Activated CD8-positive, alpha-beta T cell treated with anti-CD3 and anti-CD28 coated beads for 36 hours (primary cell): ENCODE results near the gene GMPR. TPM values are rescaled to one million over a fixed set of nuclear protein-coding genes. Genes with fewer than 3 reads are reported as not detected.

Source experiments
- ATAC-seq: fragments of 200-7000 bp; cut with Tn5 transposase; one replicate; pipeline ENCODE4 v1.10.0; 2021; ENCODE audit warnings: mild to moderate bottlenecking, moderate library complexity
- CTCF ChIA-PET: fragments of 350-600 bp; sonication (Branson Sonifier 250); formaldehyde crosslinking; loops from one replicate; lab custom pipeline; 2021; ENCODE audit warnings: antibody characterized with exemption; lab: Charles Lee
- POLR2A ChIA-PET: fragments of 350-600 bp; sonication (Branson Sonifier 250); formaldehyde crosslinking; loops from one replicate; lab custom pipeline; 2021; ENCODE audit warnings: antibody characterized with exemption; lab: Charles Lee
- DNase-seq: peaks from one replicate; pipeline ENCODE4 v3.0.0-alpha.2; 2020
- H3K27ac Mint-ChIP-seq: one replicate; pipeline ENCODE4 v1.8.0; 2021; ENCODE audit warnings: mild to moderate bottlenecking, mixed read lengths
- H3K27me3 Mint-ChIP-seq: one replicate; pipeline ENCODE4 v1.8.0; 2021; ENCODE audit warnings: mixed read lengths
- H3K36me3 Mint-ChIP-seq: one replicate; pipeline ENCODE4 v1.8.0; 2021; ENCODE audit warnings: low read depth, mixed read lengths
- H3K4me1 Mint-ChIP-seq: one replicate; pipeline ENCODE4 v1.8.0; 2021; ENCODE audit warnings: low read depth, mixed read lengths
- H3K4me3 Mint-ChIP-seq: one replicate; pipeline ENCODE4 v1.8.0; 2021; ENCODE audit warnings: mild to moderate bottlenecking, moderate library complexity, mixed read lengths
- H3K9me3 Mint-ChIP-seq: one replicate; pipeline ENCODE4 v1.8.0; 2021; ENCODE audit warnings: mixed read lengths
- CTCF ChIP-seq: fragments of 200-600 bp; IDR thresholded peaks from one replicate; pipeline ENCODE4 v1.8.0; 2022; ENCODE audit warnings: antibody characterized with exemption, mild to moderate bottlenecking
- intact Hi-C: fragments of 100-400 bp; cut with micrococcal nuclease; formaldehyde crosslinking; loops from one replicate; pipeline ENCODE4 v1.10.0; 2022
- total RNA-seq, 2 experiments: library from RNA; stranded (reverse); gene quantifications; one replicate each; pipeline ENCODE4 v1.2.3, GENCODE V29; 2021

GMPR gene
- total RNA-seq, 2 experiments from 2014 or later: 0.31 to 0.65 TPM

GRCh38 chr6:16337295-16337975 is 99.0 kb downstream of the GMPR start:
- no peak overlapping the region for H3K27ac Mint-ChIP-seq
- ChIA-PET POLR2A (interaction anchor here (0.9 kb wide), 1 partner anchor 53 kb away, joined by 3 read pairs; no protein-coding TSS in a partner anchor), CTCF (interaction anchor here (1.0 to 1.1 kb wide), 3 partner anchors 33 to 426 kb away, joined by 3 to 4 read pairs (median 3); no protein-coding TSS in a partner anchor)
- TF ChIP-seq CTCF: no peak
- intact Hi-C loops: no loop called here
- peaks cover under 1% of the 10 kb centered on the region for H3K4me1 Mint-ChIP-seq
- ATAC-seq: no peak
- DNase-seq: no peak
- H3K9me3 Mint-ChIP-seq: no peaks in the 10 kb centered on the region
- H3K36me3 Mint-ChIP-seq: no peaks in the 10 kb centered on the region
- H3K4me3 Mint-ChIP-seq: no peak overlapping the region
- no peaks in the 10 kb centered on the region for H3K27me3 Mint-ChIP-seq

DNA sequence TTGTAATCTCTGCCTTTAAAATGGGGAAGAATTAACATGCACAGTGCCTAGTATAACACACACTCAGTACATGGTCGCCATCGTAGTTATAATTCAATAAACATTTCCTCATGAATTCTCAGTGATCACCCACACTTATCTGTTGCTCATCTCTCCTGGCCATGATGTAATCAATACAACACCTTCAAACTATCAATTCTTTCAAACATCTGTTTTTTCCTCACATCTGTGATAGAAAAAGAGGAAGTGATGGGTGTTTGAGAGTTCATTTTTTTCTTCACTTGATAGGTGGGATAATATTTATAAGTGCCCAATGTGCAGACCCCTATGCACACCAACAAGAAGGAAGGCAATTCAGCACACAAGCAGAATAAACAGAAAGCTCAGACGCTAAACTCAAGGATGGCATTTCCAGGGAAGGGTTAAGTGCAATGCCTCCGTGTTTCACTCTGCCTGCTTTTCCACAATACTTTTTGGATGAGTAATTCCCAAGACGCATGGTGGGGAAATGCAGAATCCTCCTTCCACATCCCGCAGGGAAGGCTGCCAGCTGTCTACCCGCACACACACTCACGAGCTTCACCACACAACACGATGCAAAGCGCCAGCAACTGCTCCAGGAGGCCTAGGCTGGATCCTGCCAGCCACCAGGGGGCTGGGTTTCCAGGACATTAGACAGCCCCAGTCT is 100.3 kb downstream of the GMPR start:
- no peak for TF ChIP-seq CTCF
- Mint-ChIP-seq H3K36me3 (no peaks in the 10 kb centered on the region), H3K27me3 (no peaks in the 10 kb centered on the region), H3K9me3 (no peaks in the 10 kb centered on the region), H3K27ac (no peak overlapping the region), H3K4me3 (no peak overlapping the region), H3K4me1 (peaks cover 3% of the 10 kb centered on the region)
- ChIA-PET CTCF (interaction anchor here (1.2 to 1.5 kb wide), 2 partner anchors 175 to 626 kb away, joined by 3 to 5 read pairs; no protein-coding TSS in a partner anchor), POLR2A (interaction anchor here (1.3 kb wide), 1 partner anchor 74 kb away, joined by 3 read pairs; no protein-coding TSS in a partner anchor)
- DNase-seq: no peak
- intact Hi-C loops: no loop called here
- no peak for ATAC-seq

DNA sequence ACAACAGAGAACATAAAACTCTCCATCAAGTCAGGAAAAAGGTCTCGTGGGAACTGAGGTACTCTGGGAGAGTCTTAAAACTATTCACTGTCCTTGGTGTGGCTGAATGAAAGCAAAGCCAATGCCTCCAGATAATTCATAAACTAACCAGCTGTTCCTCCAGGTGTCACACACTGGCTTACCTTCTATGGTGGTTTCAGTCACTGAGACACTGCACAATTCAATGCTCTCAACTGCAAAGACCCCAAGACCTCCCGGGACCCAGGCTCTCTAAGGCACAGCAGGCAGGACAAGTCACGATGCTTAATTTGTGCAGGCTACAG is 100.8 kb downstream of the GMPR start:
- H3K4me3 Mint-ChIP-seq: no peak overlapping the region
- POLR2A ChIA-PET: interaction anchor here (1.3 kb wide), 1 partner anchor 74 kb away, joined by 3 read pairs; no protein-coding TSS in a partner anchor
- no peak for TF ChIP-seq CTCF

DNA sequence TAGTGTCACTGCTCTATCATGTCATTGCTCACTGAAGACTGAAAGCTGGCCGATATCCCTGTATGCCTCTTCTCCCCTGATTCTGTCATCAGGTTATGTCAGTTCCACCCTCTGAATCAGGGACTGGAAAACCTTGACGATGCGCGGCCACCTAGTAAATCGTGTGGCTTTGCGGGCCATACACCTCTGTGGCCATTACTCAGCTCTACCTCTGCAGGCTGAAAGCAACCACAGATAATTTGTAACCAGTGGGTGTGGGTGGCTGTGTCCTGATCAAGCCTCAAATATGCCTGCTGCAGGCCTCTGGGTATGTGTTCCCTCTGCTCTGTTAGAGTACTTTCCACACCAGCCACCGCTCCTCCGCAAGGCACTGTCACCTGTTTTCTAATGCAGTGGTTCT is 105.2 kb downstream of the GMPR start:
- no peak for ATAC-seq
- POLR2A ChIA-PET: interaction anchor here (0.6 kb wide), 1 partner anchor 181 kb away, joined by 3 read pairs; no protein-coding TSS in a partner anchor

More for the DNA sequence above, 100.8 kb downstream of the GMPR start:
- H3K9me3 Mint-ChIP-seq: no peaks in the 10 kb centered on the region
- no peaks in the 10 kb centered on the region for H3K27me3 Mint-ChIP-seq
- ATAC-seq (no peak), DNase-seq (no peak)
- peaks cover 3% of the 10 kb centered on the region for H3K4me1 Mint-ChIP-seq
- no peak overlapping the region for H3K27ac Mint-ChIP-seq
- intact Hi-C loops: no loop called here
- CTCF ChIA-PET: interaction anchor here (1.2 to 1.5 kb wide), 2 partner anchors 175 to 626 kb away, joined by 3 to 5 read pairs; no protein-coding TSS in a partner anchor
- no peaks in the 10 kb centered on the region for H3K36me3 Mint-ChIP-seq

More for the DNA sequence above, 105.2 kb downstream of the GMPR start:
- Mint-ChIP-seq H3K27me3 (no peaks in the 10 kb centered on the region), H3K36me3 (peaks cover 2% of the 10 kb centered on the region), H3K27ac (no peak overlapping the region), H3K9me3 (no peaks in the 10 kb centered on the region), H3K4me3 (no peak overlapping the region), H3K4me1 (peaks cover 3% of the 10 kb centered on the region)
- DNase-seq: no peak
- CTCF ChIA-PET: interaction anchor here (1.2 kb wide), 1 partner anchor 428 kb away, joined by 5 read pairs; no protein-coding TSS in a partner anchor
- intact Hi-C loops: no loop called here
- TF ChIP-seq CTCF: no peak
